CD4-positive, alpha-beta T cell treated with Interleukin-17A for 1 hour (primary cell): ENCODE results near the gene OSGIN1.

ENCODE experiments used
- DNase-seq: peaks from one replicate; pipeline ENCODE4 v3.0.0-alpha.2; 2020

Gene OSGIN1

DNA sequence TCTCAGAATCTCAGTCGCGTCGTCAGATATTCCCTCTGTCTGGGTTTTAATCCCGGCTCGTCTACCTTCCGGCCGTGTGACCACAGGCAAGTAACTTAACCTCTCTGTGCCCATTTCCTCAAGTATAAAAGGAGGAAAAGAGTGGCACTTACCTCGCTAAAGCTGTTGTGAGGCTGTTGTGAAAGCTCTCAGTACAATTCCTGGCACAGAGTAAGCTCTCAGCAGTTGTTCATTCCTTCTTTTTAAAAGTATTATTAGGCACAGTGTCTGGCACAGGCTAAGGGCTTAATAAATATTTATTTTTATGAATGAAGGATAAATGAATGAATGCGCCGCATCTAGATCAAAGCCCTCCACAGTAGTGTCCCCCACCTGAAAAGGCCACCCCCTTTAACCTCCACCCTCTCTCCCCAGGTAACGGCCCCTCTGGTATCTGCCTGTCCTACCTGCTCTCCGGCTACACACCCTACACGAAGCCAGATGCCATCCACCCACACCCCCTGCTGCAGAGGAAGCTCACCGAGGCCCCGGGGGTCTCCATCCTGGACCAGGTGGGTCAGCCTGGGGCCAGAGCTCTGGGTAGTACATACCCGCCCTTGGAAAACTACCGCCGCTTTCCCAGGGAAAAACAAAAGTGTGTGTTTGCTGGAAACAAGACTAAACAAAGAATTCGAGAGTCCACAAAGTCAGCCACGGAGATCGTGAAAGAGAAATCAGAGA is 6.0 kb downstream of the OSGIN1 start:
- DNase-seq: no peak

- no peak for DNase-seq
Observed at GRCh38 chr16:83959656-83960434, 6.8 kb downstream of the OSGIN1 start.

- DNase-seq: no peak
Observed at GRCh38 chr16:83960521-83961249, 7.6 kb downstream of the OSGIN1 start.

- DNase-seq: no peak
Observed at GRCh38 chr16:83961591-83961990, 8.6 kb downstream of the OSGIN1 start.

GRCh38 chr16:83963277-83964119 is 10.5 kb downstream of the OSGIN1 start:
- no peak for DNase-seq

DNA sequence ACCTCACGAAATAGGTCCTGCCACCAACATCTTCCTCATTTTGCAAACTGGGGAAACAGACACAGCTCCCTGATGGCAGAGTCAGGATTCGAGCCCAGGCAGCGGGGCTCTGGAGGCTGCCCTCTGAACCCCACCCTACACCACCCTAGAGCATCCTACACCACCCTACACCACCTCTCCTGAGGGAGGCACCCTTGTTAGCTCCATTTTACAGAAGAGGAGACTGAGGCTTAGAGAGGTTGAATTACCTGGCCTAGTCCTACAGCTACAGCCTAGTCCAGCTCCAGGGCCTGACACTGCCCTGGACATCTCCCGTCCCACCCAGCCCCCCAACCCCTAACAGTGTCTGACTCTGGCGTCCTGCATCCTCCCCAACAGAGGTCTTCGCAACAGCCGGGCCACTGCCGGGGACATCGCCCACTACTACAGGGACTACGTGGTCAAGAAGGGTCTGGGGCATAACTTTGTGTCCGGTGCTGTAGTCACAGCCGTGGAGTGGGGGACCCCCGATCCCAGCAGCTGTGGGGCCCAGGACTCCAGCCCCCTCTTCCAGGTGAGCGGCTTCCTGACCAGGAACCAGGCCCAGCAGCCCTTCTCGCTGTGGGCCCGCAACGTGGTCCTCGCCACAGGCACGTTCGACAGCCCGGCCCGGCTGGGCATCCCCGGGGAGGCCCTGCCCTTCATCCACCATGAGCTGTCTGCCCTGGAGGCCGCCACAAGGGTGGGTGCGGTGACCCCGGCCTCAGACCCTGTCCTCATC is 11.8 kb downstream of the OSGIN1 start:
- DNase-seq: no peak

GRCh38 chr16:83965444-83966152 is 12.6 kb downstream of the OSGIN1 start:
- DNase-seq: no peak

DNA sequence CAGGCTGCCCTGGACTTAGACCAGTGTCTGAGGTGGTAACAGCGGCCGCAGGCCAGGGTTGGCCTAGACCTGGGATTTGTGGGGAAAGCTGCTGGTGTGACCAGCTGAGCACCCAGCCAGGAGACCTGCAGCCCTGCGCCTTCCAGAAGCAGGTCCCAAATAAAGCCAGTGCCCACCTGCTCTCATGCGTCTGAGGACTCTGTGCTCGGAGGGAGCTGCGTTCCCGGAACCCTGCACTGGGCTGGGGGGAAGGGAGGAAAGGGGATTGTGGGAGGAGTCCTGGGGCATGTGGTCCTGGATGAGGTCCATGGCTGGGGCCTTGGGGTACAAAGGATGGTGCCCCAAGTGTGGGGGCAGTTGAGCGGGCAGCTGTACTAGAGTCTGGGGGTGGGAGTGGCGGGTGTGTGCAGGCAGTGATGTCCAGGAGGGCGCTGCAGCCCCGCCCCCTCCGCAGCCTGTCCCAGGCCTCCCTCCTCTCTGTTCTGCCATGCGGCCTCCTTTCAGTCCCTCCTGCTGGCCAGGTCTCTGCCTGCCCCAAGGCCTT is 13.2 kb downstream of the OSGIN1 start:
- DNase-seq: no peak

DNA sequence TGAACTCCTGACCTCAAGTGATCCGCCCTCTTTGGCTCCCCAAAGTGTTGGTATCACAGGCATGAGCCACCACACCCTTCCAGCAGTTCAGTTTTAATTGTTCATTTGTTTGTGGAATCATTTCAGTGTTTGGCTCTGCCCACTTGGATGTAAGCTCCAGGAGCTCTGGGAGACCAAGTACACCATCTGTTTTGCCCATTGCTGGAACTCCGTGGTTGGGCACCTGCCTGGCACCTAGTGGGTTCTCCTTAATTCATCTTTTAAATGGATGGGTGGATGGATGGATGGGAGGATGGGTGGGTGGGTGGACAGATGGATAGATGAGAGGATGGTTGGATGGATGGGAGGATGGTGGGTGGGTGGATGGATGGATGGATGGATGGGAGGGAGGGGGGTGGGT is 14.1 kb downstream of the OSGIN1 start:
- no peak for DNase-seq

DNA sequence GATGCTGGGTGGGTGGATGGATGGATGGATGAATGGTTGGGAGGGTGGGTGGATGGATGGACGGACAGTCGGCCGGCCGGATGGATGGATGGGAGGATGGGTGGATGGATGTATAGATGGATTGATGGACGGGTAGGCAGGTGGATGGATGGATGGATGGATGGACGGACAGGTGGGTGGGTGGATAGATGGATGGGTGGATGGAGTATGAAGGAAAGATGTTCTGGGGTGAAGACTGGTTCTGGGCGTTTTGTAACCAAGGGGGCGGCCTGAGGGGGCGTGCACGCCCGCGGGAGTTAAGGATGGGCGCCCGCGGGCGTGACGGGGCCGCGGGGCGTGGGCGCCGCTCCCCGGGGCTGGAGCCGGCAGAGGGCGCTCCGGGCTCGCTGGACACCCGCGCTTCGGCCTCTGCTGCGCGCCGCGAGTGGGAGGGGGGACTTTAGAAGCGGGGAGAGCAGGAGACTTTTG is 14.8 kb downstream of the OSGIN1 start, which contains the start of gene NECAB2:
Gene NECAB2, plus strand, starts transcription at position 407 of the 468 bp plus-strand sequence. CDS start 405 bp downstream, outside the sequence.
- DNase-seq: no peak

GRCh38 chr16:83968306-83968851 is 15.3 kb downstream of the OSGIN1 start:
- no peak for DNase-seq

DNA sequence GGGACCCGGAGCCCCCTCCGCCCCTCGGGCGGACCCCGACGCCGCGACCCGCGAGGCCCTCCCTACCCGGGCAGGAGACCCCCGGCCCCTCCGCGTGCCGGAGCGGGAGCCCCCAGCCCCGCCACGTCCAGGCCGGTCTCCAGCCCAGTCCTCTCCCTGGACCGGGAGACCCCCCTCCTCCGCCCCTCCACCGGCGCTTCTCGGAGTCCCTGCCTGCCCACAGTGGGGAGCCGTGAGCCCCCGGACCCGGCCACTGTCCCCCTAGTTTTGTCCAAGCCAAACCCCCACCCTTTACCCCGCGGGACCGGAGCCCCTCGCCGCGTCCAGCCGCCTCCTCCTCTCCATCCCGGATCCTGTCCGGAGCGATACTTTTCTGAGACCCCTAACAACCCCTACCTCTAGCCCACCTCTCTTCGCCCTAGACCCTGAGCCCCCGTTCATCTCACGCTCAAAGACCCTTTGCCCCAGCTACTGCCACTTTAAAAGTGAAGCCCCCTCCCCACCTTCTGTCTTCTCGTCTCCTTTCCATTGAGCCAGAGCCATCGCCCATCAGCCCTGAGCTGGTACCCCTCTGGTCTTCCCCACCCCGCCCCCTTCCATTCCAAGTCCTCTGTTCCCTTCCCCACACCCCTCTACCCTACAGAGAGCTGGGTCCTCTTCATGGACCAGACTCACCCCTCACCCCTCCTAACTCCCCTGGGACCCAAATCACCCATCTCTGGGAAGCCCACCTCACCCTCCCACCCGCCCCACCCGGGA is 16.0 kb downstream of the OSGIN1 start:
- DNase-seq: no peak

GRCh38 chr16:83969771-83970429 is 16.9 kb downstream of the OSGIN1 start:
- no peak for DNase-seq

GRCh38 chr16:83970430-83970815 is 17.4 kb downstream of the OSGIN1 start:
- DNase-seq: no peak

DNA sequence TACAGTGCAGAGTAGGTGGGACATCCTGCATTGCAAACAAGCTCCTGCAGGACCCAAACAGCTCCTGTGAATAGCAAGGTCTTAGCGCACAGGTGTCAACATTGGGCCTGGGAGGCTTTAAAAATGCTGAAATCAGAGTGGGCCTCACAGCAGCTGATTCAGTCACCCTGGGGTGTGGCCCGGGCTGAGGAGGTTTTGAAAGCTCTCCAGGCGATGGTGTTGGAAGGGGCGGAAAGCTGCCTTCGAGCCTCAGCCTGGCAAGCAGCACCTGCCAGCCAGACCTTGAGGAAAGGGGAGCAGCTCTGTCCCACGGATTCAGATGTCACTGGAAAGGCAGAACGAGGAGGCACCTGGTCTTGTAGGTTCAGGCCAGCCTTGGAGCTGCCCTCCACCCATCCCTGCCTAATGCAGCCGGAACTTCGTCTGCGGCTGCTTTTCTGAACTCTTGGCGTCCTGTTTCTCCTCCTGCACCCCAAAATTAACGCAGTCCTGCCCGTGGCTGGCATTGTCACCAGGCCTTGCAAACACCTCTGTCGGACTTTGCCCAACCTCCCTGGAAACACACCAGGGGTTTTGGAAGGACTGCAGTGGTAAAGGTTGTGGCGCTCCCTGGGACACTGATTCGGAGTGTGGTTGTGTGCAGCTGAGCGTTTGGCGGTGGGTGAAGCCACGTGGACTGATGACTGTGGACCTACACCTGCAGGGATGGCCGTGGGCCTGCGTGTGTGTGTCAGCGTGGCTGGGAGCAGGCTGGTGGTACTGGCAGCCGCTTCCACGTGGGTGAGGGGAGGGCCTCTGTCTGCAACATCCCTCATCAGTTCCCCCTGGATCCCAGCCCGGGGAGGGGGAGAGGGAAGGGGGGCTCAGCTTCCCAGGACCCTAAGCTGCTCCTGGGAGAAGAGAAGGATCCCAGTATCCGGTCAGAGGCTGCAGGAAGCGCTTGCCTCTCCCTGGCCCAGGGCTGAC is 18.4 kb downstream of the OSGIN1 start:
- DNase-seq: no peak

DNA sequence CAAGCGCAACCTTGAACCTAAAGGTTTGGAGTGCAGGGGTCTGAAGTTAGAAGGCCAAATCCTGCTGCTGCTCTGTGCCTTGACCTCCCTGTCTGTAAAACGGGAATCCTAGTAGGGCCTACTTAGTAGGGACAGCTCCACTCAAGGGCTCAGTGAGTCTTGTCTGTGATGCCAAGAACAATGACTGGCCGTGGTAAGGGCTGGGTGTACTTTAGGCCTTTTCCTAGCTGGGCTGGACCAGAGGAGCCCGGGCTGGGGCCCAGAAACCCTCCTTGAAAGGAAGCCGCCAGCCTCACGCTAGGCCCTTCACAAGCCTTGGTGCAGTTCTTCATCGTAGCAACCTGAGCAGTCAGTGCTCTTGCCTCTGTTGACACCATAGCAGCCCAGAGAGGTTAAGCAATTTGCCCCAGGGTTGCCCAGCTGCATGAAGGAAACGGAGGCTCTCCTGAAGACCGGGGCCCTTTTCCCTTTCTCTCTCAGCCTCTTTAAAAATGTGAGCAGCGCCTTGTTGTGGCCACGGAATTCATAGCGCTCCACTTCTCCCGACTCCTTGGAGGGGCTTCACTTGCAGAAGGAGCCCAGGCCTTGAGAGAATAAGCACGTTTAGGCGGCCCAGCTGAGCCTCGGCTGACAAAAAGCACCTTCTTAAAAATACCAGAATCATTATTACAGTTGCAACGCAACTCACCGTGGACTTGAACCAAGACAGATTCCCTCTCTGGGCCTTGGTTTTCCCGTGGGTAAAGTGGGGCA is 19.4 kb downstream of the OSGIN1 start:
- DNase-seq: no peak

GRCh38 chr16:83973077-83973476 is 20.0 kb downstream of the OSGIN1 start:
- no peak for DNase-seq
